Measurements from ENCODE around the gene ANKS1B.

The ANKS1B gene

DNA sequence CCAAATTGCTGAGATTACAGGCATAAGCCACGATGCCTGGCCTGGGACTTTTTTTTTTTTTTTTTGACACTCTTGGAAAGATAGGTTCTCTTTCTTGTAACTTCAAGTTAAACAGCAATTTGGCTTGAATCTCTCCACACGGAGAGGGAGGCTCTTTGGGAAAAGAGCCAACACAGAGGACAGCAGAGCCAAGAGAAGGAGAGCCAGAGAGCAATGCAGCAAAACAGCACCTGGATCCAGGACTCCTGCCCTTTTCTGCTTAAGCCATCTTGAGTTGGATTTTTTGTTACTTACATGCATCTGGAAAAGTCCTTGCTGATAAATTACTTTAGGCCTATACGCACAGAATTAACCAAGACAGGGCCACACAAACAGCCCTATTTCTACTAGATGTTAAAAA is 1162.9 kb downstream of the ANKS1B start:
- Histone ChIP-seq H3K9me3 (ENCODE audit: control insufficient read depth, insufficient read depth, low read depth, low read length) (no peaks in the 10 kb centered on the region), H3K4me3 (ENCODE audit: low read depth, low read length) (no peak overlapping the region), H3K4me1 (ENCODE audit: control insufficient read depth, insufficient read depth, low read length) (no peaks in the 10 kb centered on the region), H3K36me3 (ENCODE audit: control insufficient read depth in 2 of 2, insufficient read depth in 1 of 2, low read length in 2 of 2) (no peaks in the 10 kb centered on the region), H3K27ac (ENCODE audit: extremely low read depth, low read depth, low read length) (no peak overlapping the region)
- ChIA-PET POLR2A (no interaction called here), CTCF (interaction anchor here (0.6 to 1.2 kb wide), 2 partner anchors 75 to 118 kb away, joined by 3 to 4 read pairs; no protein-coding TSS in a partner anchor)
- TF ChIP-seq ZNF514 (tag by site-specific recombination; IDR thresholded peaks at IDR 0.05): no peak
- TF ChIP-seq, protein P1, sequence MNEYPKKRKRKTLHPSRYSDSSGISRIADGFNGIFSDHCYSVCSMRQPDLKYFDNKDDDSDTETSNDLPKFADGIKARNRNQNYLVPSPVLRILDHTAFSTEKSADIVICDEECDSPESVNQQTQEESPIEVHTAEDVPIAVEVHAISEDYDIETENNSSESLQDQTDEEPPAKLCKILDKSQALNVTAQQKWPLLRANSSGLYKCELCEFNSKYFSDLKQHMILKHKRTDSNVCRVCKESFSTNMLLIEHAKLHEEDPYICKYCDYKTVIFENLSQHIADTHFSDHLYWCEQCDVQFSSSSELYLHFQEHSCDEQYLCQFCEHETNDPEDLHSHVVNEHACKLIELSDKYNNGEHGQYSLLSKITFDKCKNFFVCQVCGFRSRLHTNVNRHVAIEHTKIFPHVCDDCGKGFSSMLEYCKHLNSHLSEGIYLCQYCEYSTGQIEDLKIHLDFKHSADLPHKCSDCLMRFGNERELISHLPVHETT (tag by site-specific recombination; IDR thresholded peaks at IDR 0.05): no peak
- TF ChIP-seq ZFP41 (tag by site-specific recombination; IDR thresholded peaks at IDR 0.05; ENCODE audit: borderline replicate concordance): no peak
- TF ChIP-seq ZNF214 (tag by site-specific recombination; IDR thresholded peaks at IDR 0.05; ENCODE audit: borderline replicate concordance): no peak
- no peak for TF ChIP-seq GLI2 (tag by site-specific recombination; IDR thresholded peaks at IDR 0.05; ENCODE audit: borderline replicate concordance, low read depth)
- TF ChIP-seq ZNF19 (tag by site-specific recombination; IDR thresholded peaks at IDR 0.05; ENCODE audit: low read depth): no peak
- TF ChIP-seq MEIS1 (CRISPR knock-in tag; IDR thresholded peaks at IDR 0.05; ENCODE audit: borderline replicate concordance): no peak
- TF ChIP-seq SCRT2 (tag by site-specific recombination; IDR thresholded peaks at IDR 0.05): no peak
- TF ChIP-seq ZBTB8A (tag by site-specific recombination; IDR thresholded peaks at IDR 0.05): no peak
- TF ChIP-seq, protein P2, sequence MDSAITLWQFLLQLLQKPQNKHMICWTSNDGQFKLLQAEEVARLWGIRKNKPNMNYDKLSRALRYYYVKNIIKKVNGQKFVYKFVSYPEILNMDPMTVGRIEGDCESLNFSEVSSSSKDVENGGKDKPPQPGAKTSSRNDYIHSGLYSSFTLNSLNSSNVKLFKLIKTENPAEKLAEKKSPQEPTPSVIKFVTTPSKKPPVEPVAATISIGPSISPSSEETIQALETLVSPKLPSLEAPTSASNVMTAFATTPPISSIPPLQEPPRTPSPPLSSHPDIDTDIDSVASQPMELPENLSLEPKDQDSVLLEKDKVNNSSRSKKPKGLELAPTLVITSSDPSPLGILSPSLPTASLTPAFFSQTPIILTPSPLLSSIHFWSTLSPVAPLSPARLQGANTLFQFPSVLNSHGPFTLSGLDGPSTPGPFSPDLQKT (IDR thresholded peaks at IDR 0.05; ENCODE audit: borderline replicate concordance, low read depth, low read length): no peak
- no peak for TF ChIP-seq KLF8 (tag by site-specific recombination; IDR thresholded peaks at IDR 0.05)
- TF ChIP-seq, protein P3, sequence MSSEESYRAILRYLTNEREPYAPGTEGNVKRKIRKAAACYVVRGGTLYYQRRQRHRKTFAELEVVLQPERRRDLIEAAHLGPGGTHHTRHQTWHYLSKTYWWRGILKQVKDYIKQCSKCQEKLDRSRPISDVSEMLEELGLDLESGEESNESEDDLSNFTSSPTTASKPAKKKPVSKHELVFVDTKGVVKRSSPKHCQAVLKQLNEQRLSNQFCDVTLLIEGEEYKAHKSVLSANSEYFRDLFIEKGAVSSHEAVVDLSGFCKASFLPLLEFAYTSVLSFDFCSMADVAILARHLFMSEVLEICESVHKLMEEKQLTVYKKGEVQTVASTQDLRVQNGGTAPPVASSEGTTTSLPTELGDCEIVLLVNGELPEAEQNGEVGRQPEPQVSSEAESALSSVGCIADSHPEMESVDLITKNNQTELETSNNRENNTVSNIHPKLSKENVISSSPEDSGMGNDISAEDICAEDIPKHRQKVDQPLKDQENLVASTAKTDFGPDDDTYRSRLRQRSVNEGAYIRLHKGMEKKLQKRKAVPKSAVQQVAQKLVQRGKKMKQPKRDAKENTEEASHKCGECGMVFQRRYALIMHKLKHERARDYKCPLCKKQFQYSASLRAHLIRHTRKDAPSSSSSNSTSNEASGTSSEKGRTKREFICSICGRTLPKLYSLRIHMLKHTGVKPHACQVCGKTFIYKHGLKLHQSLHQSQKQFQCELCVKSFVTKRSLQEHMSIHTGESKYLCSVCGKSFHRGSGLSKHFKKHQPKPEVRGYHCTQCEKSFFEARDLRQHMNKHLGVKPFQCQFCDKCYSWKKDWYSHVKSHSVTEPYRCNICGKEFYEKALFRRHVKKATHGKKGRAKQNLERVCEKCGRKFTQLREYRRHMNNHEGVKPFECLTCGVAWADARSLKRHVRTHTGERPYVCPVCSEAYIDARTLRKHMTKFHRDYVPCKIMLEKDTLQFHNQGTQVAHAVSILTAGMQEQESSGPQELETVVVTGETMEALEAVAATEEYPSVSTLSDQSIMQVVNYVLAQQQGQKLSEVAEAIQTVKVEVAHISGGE (tag by site-specific recombination; conservative IDR thresholded peaks at IDR 0.05; ENCODE audit: low read depth): no peak
- TF ChIP-seq, protein P4, sequence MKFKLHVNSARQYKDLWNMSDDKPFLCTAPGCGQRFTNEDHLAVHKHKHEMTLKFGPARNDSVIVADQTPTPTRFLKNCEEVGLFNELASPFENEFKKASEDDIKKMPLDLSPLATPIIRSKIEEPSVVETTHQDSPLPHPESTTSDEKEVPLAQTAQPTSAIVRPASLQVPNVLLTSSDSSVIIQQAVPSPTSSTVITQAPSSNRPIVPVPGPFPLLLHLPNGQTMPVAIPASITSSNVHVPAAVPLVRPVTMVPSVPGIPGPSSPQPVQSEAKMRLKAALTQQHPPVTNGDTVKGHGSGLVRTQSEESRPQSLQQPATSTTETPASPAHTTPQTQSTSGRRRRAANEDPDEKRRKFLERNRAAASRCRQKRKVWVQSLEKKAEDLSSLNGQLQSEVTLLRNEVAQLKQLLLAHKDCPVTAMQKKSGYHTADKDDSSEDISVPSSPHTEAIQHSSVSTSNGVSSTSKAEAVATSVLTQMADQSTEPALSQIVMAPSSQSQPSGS (tag by site-specific recombination; IDR thresholded peaks at IDR 0.05; ENCODE audit: low read depth): no peak
- TF ChIP-seq EGR2 (tag by site-specific recombination; IDR thresholded peaks at IDR 0.05; ENCODE audit: low read depth): no peak
- no peak for TF ChIP-seq YY1 (tag by site-specific recombination; IDR thresholded peaks at IDR 0.05)
- TF ChIP-seq ZNF776 (tag by site-specific recombination; IDR thresholded peaks at IDR 0.05; ENCODE audit: borderline replicate concordance): no peak

DNA sequence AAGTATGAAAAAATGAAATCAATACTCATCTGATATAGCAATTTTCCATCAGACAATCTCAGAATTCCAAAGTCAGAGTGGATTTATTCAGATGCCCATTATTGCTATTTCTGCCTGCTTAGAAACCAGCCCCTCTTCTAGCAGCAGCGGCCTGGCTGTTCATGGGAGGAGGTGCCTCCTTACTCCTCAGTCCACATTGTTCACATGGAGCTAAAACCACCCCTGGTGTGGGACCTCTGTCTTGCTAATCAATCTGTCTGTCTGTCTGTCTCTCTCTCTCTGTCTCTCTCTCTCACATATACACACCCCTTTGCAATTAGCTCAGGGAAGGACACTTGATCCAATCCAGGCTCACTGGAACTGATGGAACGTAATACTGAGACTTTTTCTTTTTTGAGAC is 1163.5 kb downstream of the ANKS1B start:
- Histone ChIP-seq H3K4me1 (ENCODE audit: control insufficient read depth, insufficient read depth, low read length) (no peaks in the 10 kb centered on the region), H3K4me3 (ENCODE audit: low read depth, low read length) (no peak overlapping the region), H3K27ac (ENCODE audit: extremely low read depth, low read depth, low read length) (no peak overlapping the region), H3K36me3 (ENCODE audit: control insufficient read depth in 2 of 2, insufficient read depth in 1 of 2, low read length in 2 of 2) (no peaks in the 10 kb centered on the region), H3K9me3 (ENCODE audit: control insufficient read depth, insufficient read depth, low read depth, low read length) (no peaks in the 10 kb centered on the region)
- ChIA-PET POLR2A (interaction anchor here (0.5 kb wide), 1 partner anchor 79 kb away, joined by 3 read pairs; no protein-coding TSS in a partner anchor), CTCF (interaction anchor here (0.6 to 1.2 kb wide), 3 partner anchors 17 to 118 kb away, joined by 3 to 5 read pairs (median 4); no protein-coding TSS in a partner anchor)
- no peak for TF ChIP-seq YY1 (tag by site-specific recombination; IDR thresholded peaks at IDR 0.05)
- no peak for TF ChIP-seq ZBTB1 (tag by site-specific recombination; IDR thresholded peaks at IDR 0.05)
- TF ChIP-seq ZNF114 (tag by site-specific recombination; IDR thresholded peaks at IDR 0.05): no peak
- no peak for TF ChIP-seq ZNF266 (tag by site-specific recombination; IDR thresholded peaks at IDR 0.05; ENCODE audit: low read depth)
- TF ChIP-seq SP2 (tag by site-specific recombination; IDR thresholded peaks at IDR 0.05): no peak
- TF ChIP-seq, protein P5, sequence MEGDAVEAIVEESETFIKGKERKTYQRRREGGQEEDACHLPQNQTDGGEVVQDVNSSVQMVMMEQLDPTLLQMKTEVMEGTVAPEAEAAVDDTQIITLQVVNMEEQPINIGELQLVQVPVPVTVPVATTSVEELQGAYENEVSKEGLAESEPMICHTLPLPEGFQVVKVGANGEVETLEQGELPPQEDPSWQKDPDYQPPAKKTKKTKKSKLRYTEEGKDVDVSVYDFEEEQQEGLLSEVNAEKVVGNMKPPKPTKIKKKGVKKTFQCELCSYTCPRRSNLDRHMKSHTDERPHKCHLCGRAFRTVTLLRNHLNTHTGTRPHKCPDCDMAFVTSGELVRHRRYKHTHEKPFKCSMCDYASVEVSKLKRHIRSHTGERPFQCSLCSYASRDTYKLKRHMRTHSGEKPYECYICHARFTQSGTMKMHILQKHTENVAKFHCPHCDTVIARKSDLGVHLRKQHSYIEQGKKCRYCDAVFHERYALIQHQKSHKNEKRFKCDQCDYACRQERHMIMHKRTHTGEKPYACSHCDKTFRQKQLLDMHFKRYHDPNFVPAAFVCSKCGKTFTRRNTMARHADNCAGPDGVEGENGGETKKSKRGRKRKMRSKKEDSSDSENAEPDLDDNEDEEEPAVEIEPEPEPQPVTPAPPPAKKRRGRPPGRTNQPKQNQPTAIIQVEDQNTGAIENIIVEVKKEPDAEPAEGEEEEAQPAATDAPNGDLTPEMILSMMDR (tag by site-specific recombination; IDR thresholded peaks at IDR 0.05): no peak
- TF ChIP-seq ZNF350 (tag by site-specific recombination; IDR thresholded peaks at IDR 0.05): no peak
- TF ChIP-seq, protein P6, sequence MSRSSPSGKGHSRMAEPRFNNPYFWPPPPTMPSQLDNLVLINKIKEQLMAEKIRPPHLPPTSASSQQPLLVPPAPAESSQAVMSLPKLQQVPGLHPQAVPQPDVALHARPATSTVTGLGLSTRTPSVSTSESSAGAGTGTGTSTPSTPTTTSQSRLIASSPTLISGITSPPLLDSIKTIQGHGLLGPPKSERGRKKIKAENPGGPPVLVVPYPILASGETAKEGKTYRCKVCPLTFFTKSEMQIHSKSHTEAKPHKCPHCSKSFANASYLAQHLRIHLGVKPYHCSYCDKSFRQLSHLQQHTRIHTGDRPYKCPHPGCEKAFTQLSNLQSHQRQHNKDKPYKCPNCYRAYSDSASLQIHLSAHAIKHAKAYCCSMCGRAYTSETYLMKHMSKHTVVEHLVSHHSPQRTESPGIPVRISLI (tag by site-specific recombination; IDR thresholded peaks at IDR 0.05): no peak

Data from HEK293 (cell line).